Bone marrow (tissue), 2 donors: ENCODE measurements around the gene IFT57.
"Not testable (repeated sequence)": the region's sequence is repeated elsewhere in the genome, so short reads cannot be mapped to it uniquely, and the experiment has no call there.

ENCODE experiments used
- DNase-seq, 2 donors: peaks; one replicate each; lab custom pipeline; 2025; lab: John Stamatoyannopoulos, UW

IFT57 gene

GRCh38 chr3:108159105-108159504 is 63.1 kb downstream of the IFT57 start:
- DNase-seq, result no peak

GRCh38 chr3:108158251-108158650 is 64.0 kb downstream of the IFT57 start:
- peak in 1 of 2 donors; percentile 6 for DNase-seq

- no peak for DNase-seq
These were observed 65.0 kb downstream of the IFT57 start for GRCh38 chr3:108157273-108157672.

- DNase-seq, result no peak
These were observed 65.8 kb downstream of the IFT57 start for GRCh38 chr3:108156312-108156853.

GRCh38 chr3:108155642-108156041 is 66.6 kb downstream of the IFT57 start:
- DNase-seq, result not testable (repeated sequence)

DNA sequence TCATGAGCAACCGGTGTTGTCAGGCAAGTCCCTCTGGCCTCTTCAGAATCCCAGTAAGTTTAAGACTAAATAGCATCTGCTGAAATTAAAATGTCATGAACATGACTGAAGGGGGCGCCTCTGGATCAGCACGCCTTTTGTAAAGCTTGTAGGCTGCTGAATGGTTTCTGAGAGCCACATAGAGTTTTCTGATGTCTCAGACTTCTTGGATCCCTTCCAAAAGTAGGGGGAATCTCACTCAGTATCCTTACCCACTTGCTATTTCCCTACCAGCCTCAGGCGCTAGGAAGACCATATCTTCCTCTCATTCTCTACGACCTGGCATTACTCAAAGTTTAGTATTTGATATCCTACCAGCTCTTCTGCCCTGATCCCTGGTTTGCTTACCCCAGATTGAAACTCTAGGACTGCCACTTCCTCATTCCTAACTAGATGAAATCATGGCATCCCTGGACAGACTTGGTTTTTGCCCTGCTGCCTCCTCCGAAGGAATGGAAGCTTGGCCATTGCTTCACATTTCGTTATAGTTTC is 68.7 kb downstream of the IFT57 start:
- DNase-seq, result peak in 1 of 2 donors; percentile 54

DNA sequence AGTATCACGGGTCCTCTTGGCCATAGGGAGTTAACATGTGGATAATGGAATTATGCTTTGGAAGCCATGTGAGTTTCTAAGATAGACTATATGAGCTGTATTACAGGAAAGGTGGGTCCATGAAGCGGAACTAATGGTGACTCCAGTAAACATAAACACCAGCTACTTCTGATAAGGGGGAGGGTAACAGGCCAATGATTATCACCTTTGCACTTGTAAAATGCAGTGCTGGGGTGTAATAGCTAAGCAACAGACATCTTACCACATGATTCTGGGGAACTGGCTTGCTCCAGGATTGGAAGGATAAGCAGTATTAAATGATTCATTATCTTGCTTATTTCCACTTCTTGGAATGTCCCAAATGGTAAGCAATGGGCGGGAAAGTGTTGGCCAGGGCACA is 70.0 kb downstream of the IFT57 start:
- no peak for DNase-seq

DNA sequence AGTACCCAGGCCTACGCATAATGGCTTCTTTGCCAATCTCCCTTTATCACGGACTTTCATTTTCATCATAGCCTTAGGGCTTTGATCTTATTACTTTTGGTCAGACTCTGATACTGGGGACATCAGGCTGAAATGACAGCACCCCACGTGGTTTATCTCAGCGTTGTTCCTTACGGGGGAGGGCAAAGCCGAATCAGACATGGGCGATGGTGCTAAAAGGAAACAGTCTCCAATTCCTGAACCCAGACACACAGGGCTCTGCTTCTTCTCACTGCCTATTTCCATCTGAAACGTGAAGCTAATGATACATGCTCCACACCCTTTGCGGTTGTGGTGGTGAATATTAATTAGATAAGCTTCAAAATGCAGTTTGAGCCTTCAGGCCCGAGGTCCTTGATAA is 72.0 kb downstream of the IFT57 start:
- no peak for DNase-seq

- no peak for DNase-seq
These were observed 76.1 kb downstream of the IFT57 start for GRCh38 chr3:108146139-108146538.

GRCh38 chr3:108145578-108145977 is 76.6 kb downstream of the IFT57 start:
- no peak for DNase-seq

DNA sequence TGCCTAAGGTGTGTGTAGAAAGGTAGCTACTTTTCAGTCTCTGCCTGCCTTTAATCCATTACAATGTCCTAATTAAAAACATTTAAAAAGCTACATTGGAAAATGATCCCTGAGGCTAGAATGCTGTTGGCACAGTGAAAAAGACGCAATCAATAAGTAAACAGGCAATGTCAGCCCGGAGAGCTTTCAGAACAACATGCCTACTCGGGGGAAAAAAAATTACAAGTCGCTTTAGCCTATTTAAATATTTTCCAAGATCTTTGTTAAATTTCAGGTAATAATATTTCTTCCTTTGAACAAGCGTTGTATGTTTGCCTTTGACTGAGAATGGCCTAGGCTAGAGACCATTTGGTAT is 84.8 kb downstream of the IFT57 start:
- DNase-seq, result no peak

DNA sequence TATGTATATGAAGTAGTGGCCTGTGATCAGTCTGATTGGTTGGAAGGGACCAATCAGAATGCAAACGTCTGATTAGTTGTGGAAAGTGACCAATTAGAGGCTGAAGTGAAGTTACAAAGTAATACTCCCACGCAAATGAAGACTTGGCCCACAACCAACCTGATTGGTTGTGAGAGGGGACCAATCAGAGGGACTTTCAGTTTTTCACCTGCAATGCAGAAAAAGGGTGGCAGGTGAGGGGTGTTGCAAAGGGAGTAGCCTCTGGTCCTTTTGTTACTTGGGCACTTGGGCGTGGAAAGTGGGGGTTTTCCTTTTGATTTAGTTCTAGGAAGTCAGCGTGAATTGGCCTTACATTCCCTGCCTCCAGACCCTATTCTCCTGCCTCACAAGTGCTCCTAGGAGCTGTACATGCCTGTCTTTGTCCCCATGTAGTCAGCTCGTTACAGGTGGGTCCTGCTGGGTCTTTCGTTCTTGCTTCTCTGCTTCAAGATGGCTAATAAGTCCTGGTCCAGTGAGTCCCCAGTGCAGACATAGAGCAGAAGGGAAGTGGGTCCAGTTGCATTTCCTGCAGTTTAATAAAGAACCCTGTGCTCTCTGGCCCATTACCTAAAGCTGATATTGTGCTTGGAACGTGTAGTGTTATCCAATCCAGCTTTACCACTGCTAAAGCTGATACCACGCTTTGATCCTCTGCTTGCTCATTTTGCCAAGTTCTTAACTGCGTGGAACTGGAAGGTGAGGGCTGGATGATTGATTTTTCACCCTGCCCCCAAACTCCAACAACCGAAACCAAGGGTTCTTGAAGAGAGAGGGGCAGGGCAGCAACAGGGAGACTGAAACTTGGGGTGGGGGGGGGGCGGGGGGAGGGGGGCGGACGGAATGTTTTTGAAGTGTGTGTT is 85.4 kb downstream of the IFT57 start:
- DNase-seq, result no peak

DNA sequence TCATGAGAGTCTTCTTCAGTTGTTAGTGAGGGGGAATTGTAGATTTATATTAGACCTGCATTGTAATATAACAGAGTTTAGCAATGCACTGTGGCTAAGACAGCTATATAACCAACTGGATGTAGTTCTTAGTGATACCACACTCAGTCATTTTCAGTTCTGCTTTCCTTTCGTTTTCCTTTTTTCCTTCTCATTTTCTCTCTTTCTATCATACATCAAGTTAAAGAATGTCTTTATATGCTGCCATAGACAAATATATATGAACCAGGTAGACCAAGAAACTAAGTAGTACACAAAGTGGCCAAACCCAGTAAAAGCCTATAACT is 87.7 kb downstream of the IFT57 start:
- no peak for DNase-seq

DNA sequence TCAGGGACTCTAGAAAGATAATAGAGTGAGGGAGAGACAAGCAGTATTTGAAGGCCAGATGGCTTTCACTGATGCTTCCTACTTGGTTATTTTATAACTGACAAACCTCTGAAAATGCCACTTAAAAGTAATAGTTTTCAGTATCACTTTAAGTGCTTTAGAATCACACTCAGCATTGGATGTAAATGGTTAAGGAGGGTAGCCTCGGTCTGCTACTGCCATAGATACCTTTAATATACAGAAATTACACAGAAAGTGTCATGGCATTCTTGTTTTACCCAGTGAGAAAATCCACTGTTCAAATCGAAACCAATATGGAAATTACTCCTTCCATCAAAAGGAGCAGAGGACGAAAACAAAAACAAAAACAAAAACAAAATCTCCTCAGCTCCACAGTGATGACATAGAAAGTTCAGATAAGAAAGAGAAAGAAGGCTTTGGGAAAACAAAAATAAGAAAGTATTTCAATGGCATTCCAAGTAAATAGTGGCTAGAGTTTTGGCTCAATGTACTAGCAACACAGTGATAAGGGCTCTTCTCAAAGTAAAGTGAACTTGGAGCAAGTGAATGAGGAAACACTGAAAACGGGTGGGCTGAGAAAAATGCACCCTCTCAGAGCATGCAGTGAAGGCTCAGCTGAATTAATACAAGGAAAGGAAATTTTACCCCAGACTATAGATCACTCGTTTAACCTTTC is 88.2 kb downstream of the IFT57 start:
- DNase-seq, result no peak

- DNase-seq, result no peak
These were observed 89.2 kb downstream of the IFT57 start for GRCh38 chr3:108133048-108133369.

GRCh38 chr3:108131475-108132134 is 90.6 kb downstream of the IFT57 start:
- no peak for DNase-seq

GRCh38 chr3:108130701-108131474 is 91.3 kb downstream of the IFT57 start:
- peak in 1 of 2 donors; percentile 52 for DNase-seq

- no peak for DNase-seq
These were observed 92.0 kb downstream of the IFT57 start for GRCh38 chr3:108130236-108130635.

DNA sequence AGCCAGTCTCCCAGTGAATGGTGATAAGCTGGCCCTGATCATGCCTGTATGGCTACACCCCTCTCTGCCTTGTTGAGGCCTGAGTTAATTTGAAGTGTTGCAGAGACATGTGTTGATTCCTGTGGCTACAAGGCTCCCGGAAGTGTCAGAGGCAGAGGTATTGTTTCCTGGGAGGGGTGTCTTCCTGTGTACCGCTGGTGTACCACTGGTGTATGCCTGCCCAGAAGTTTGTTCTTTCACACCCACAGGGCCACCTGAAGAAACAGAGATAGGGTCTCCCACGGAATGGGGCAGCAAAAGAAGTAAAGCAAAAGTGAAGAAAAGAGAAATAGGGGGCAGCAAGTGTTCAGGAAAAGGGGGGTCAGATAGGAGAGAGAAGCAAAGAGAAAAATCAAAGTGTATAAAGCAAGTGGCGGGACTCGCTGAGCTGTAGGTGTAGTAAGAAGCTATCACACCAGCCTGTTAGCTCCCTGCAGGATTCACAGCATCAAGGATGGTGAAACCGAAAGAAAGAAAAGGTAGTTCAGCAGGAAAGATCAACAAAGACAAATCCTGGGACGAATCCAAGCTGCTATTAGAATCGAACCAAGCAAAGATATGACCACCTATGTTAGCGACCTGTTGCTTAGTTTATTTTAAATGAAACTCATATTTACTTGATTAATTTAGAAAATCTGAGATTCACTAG is 94.8 kb downstream of the IFT57 start:
- no peak for DNase-seq

- DNase-seq, result no peak
These were observed 95.9 kb downstream of the IFT57 start for GRCh38 chr3:108126348-108126747.

DNA sequence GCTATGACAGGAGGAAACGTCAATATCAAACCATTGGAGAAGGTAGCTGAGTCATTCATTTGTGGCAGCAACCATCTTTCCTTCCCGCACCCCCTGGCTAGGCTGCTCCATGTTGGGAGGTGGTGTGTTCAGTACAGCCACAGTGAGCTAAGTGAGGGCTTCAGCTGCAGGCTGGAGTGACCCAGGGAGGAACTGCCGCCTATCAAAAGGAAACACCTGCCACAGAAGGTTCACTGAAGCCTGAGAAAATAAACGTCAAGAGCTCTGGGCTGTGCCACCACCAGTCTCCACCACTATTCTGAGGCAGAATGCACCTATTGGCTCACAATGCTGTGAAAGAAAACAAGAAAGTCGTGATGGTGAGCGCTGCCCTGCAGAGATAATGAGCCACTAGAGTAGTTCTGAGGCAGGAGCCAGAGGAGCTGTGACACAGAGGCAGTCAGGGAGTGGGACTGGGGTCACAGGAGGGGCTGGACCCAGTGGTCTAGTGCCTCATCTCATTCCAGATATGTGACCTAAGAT is 96.6 kb downstream of the IFT57 start:
- DNase-seq, result peak in 1 of 2 donors; percentile 98
